ENCODE data around the gene MRPS7.
A peak's percentile ranks its signal among the peaks of the same experiment; 100 is the strongest.

The MRPS7 gene

DNA sequence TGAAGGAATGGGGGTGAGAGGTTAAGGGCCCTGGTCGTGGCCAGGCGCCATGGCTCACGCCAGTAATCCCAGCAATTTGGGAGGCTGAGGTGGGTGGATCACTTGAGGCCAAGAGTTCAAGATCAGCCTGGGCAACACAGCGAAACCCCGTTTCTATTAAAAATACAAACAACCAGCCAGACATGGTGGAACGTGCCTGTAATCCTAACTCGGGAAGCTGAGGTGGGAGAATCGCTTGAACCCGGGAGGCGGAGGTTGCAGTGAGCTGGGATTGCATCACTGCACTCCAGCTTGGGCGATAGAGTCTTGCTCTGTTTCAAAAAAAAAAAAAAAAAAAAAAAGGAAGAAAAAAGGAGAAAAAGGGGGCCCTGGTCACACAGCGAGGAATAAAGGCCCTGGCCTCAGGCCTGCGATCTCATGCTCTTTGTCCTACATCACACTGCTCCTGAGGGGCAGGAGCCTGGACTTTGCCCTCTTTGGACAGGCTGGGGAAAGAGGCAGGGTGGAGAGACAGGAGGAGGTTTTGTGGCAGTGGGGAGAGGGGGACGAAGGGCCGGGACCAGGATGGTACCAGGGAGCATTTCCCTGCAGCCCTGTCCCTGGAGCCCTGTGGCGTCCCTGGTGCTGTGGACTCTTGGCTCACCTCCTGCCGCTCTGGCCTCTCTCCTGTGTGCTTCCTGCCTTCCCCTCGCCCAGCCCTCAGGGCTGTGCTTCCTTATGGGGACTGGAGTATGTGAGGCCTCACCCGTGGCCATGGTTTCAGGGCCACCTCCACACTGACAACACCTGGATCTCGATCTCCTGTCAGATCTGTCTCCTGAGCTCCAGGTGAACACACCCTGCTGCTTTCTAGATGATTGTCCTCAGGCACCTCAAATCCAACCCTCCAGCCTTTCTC lies 47.3 kb downstream of the MRPS7 start:
- peak in 1 of 56 donors; percentile 43 for DNase-seq

DNA sequence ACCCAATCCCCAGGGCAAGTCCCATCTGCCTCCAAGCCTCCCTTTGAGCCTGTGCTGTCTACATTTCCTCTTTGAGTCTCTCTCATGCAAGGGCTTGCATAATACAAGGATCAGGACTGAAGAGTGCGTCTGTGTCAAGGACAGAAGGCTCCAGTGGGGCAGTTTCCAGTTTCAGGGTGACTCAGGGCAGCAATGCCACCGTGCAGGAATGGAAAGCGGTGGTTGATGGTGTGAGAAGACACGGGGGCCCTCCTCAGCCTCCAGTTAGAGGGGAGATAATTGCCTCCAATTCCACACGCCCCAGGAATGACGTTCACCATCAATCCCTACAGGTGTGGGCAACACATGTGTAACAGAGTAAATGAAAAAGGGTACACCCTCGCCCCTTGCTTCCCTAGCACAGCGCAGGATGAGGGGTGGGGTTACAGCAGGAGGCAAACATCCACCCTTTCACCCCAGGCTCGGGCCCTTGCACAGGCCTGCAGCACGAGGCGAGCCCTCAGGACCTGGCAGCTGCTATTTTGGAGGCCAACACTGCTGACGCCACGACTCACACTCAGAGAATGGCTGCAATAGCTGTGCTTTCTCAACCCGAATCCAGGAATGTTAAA lies 52.4 kb downstream of the MRPS7 start:
- peak in 6 of 56 donors; percentile 14 to 33 (median 22) for DNase-seq

DNA sequence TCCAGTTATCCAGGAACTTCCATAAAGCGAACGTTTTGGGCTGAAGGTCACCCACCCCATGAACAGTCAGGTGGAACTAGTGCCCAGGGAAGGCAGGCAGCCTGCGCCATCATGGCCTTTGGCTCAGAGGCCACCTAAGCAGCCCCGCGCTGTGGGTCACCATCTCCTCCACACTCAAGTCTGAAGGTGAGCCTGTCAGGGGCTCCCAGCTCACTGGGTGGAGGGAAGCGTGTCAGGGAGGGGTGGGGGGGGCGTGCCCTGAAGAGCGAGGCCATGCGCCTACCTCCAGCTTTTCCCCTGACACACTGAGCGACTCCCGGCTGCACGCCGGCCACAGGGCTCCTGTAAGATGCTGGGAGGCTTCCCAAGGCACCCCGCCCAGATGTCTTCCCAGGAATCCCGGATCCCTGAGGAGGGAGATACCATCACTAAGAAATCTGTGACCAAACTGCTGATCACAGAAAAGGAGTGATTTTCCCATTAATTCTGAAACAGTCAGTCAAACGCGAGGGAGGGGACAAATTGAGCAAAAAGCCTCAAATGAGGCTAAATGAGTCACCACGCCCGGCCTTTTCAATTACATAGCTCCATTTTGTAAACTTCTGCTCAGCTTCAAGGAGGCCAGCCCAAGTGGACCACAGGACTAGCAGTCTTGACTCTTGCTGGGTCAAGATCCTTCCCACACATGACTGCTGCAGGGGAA lies 54.0 kb downstream of the MRPS7 start:
- peak in 2 of 56 donors; percentile 23 to 26 for DNase-seq
